NCI-H1436 treated with DMSO at 0.1 percent for 48 hours (cell line): Measurements from ENCODE around the gene NTRK2.

Experiments used
- DNase-seq: peaks from one replicate; lab custom pipeline; 2025; lab: John Stamatoyannopoulos, UW

NTRK2 gene

GRCh38 chr9:85021686-85022085 lies 352.2 kb downstream of the NTRK2 start:
- no peak for DNase-seq

GRCh38 chr9:85024374-85024773 lies 354.8 kb downstream of the NTRK2 start:
- DNase-seq = no peak

- no peak for DNase-seq
These were observed 356.1 kb downstream of the NTRK2 start for GRCh38 chr9:85025638-85026037.

- no peak for DNase-seq
These were observed 358.3 kb downstream of the NTRK2 start for GRCh38 chr9:85027870-85028269.

GRCh38 chr9:85030316-85030715 lies 360.8 kb downstream of the NTRK2 start:
- DNase-seq = no peak

- no peak for DNase-seq
These were observed 367.0 kb downstream of the NTRK2 start for GRCh38 chr9:85036496-85036895.

- DNase-seq = no peak
These were observed 368.5 kb downstream of the NTRK2 start for GRCh38 chr9:85038061-85038460.

- DNase-seq = no peak
These were observed 369.5 kb downstream of the NTRK2 start for GRCh38 chr9:85038824-85039608.

GRCh38 chr9:85040146-85040545 lies 370.6 kb downstream of the NTRK2 start:
- no peak for DNase-seq

- no peak for DNase-seq
These were observed 371.4 kb downstream of the NTRK2 start for GRCh38 chr9:85040821-85041465.

GRCh38 chr9:85041466-85042137 lies 372.1 kb downstream of the NTRK2 start:
- no peak for DNase-seq

- no peak for DNase-seq
These were observed 373.6 kb downstream of the NTRK2 start for GRCh38 chr9:85042981-85043647.

- DNase-seq = no peak
These were observed 375.7 kb downstream of the NTRK2 start for GRCh38 chr9:85045271-85045670.

- no peak for DNase-seq
These were observed 376.9 kb downstream of the NTRK2 start for GRCh38 chr9:85046475-85046874.

GRCh38 chr9:85053206-85053786 lies 383.8 kb downstream of the NTRK2 start:
- no peak for DNase-seq

- DNase-seq = no peak
These were observed 384.5 kb downstream of the NTRK2 start for GRCh38 chr9:85054017-85054416.

GRCh38 chr9:85055506-85056202 lies 386.1 kb downstream of the NTRK2 start:
- DNase-seq = no peak

GRCh38 chr9:85056203-85056572 lies 386.7 kb downstream of the NTRK2 start:
- no peak for DNase-seq

- DNase-seq = no peak
These were observed 392.4 kb downstream of the NTRK2 start for GRCh38 chr9:85061969-85062368.

GRCh38 chr9:85062385-85063022 lies 393.0 kb downstream of the NTRK2 start:
- no peak for DNase-seq

GRCh38 chr9:85064811-85065371 lies 395.4 kb downstream of the NTRK2 start:
- DNase-seq = no peak
